ENCODE results near the gene GSTM4. TPM values are rescaled to one million over a fixed set of nuclear protein-coding genes. Genes with fewer than 3 reads are reported as not detected.

The GSTM4 gene
- total and polyA plus RNA-seq, 2 of the 4 experiments (the other 2 are of a cell fraction) = 10.4 to 37.8 TPM

- CTCF ChIA-PET = interaction anchor here (0.9 kb wide), 1 partner anchor 349 kb away, joined by 4 read pairs; no protein-coding TSS in a partner anchor
- TF ChIP-seq SMC3 (IDR thresholded peaks at IDR 0.05; ENCODE audit: low read depth, low read length) = no peak
- no peak for TF ChIP-seq USF2 (IDR thresholded peaks at IDR 0.05; ENCODE audit: low read depth, low read length)
- TF ChIP-seq NFE2L2 (IDR thresholded peaks at IDR 0.05; ENCODE audit: low read depth, low read length) = no peak
- no peak for TF ChIP-seq RAD21 (IDR thresholded peaks at IDR 0.05; ENCODE audit: low read length)
- no peak for TF ChIP-seq MAFK (IDR thresholded peaks at IDR 0.05; ENCODE audit: low read depth, low read length)
- TF ChIP-seq FOS (IDR thresholded peaks at IDR 0.05; ENCODE audit: low read depth, low read length) = no peak
- no peak overlapping the region for H2AK5ac ChIP-seq (ENCODE audit: low read depth, low read length)
- no peaks in the 10 kb centered on the region for H3K9me1 ChIP-seq (ENCODE audit: insufficient read depth, low read length)
- no peak overlapping the region for H3K56ac ChIP-seq (ENCODE audit: extremely low read depth, insufficient read depth, low read length)
- H3K4ac ChIP-seq (ENCODE audit: low read depth, low read length) = no peak overlapping the region
- no peak overlapping the region for H4K8ac ChIP-seq (ENCODE audit: low read depth in 2 of 2, low read length in 2 of 2)
- H3K14ac ChIP-seq (replicated peaks; ENCODE audit: low read depth, low read length) = no peak overlapping the region
- H2BK20ac ChIP-seq (ENCODE audit: low read depth, low read length) = no peak overlapping the region
- no peak overlapping the region for H3K4me2 ChIP-seq (ENCODE audit: low read depth, low read length)
- intact Hi-C loops (cut with micrococcal nuclease) = no loop called here
- H3K36me3 ChIP-seq (ENCODE audit: control insufficient read depth, insufficient read depth, low read length) = peaks cover 57% of the 10 kb centered on the region
- TSS peak; percentile 53 for BruUV-seq (replicated peaks)
- H4K91ac ChIP-seq (ENCODE audit: insufficient read depth, low read depth, low read length) = no peak overlapping the region
- no peak overlapping the region for H2BK120ac ChIP-seq (ENCODE audit: low read depth, low read length)
- H3K4me3 ChIP-seq (ENCODE audit: insufficient read depth, low read depth, low read length) = no peak overlapping the region
- H3K27ac ChIP-seq (ENCODE audit: insufficient read depth, low read length) = no peak overlapping the region
- H3K27me3 ChIP-seq (ENCODE audit: control insufficient read depth, insufficient read depth, low read length) = no peaks in the 10 kb centered on the region
- peaks cover 9% of the 10 kb centered on the region for H4K20me1 ChIP-seq (ENCODE audit: insufficient read depth, low read length)
- dilution Hi-C loops (cut with HindIII; ENCODE audit: low sequenced_read_pairs, unreplicated experiment) = no loop called here
- ATAC-seq (ENCODE audit: low read depth) (no peak), DNase-seq (no peak)
- H3K18ac ChIP-seq (ENCODE audit: low read depth, low read length) = no peak overlapping the region
- peak overlapping the region; percentile 65 for H2AK9ac ChIP-seq (replicated peaks; ENCODE audit: low read depth, low read length, poor library complexity)
- no peak overlapping the region for H2AFZ ChIP-seq (replicated peaks; ENCODE audit: low read length, poor library complexity)
- peaks cover 10% of the 10 kb centered on the region for H3K4me1 ChIP-seq (ENCODE audit: control insufficient read depth, insufficient read depth, low read length)
- POLR2A ChIA-PET (ENCODE audit: unreplicated experiment) = no interaction called here
- H2BK15ac ChIP-seq (ENCODE audit: low read depth, low read length) = no peak overlapping the region
- 94% methylated on average over 11 of the region's 16 CpGs; no CpG with 5 or more reads in 1 of the 2 experiments for WGBS, 2 experiments (ENCODE audit: extremely low coverage in 2 of 2, insufficient read length in 1 of 2)
- no peaks in the 10 kb centered on the region for H3K9me3 ChIP-seq (ENCODE audit: control insufficient read depth, insufficient read depth, low read length)
- H2BK5ac ChIP-seq (ENCODE audit: low read depth, low read length, poor library complexity, severe bottlenecking) = no peak overlapping the region
- no peak overlapping the region for H3K9ac ChIP-seq (ENCODE audit: low read depth, low read length)
- in situ Hi-C loops (cut with MboI; ENCODE audit: low sequenced_read_pairs) = no loop called here
- H3K23ac ChIP-seq (ENCODE audit: low read depth, low read length) = no peak overlapping the region
- H4K5ac ChIP-seq (ENCODE audit: low read depth, low read length) = no peak overlapping the region
- peaks cover 20 to 34% of the 10 kb centered on the region in 2 experiments; a peak in 3 of 4 replicates for H3K79me1 ChIP-seq (ENCODE audit: low read depth in 1 of 2, low read length in 2 of 2)
These were observed 24.1 kb upstream of the GSTM4 start for GRCh38 chr1:109631513-109632505.
